ENCODE data around the gene ENPEP. TPM values are rescaled to one million over a fixed set of nuclear protein-coding genes. Genes with fewer than 3 reads are reported as not detected.

Gene ENPEP
- polyA plus RNA-seq, 1 donor from 2014 or later: not detected

Other genes starting within 250 kb of the ENPEP start
- gene PITX2, start 146.9 kb downstream of the ENPEP start, polyA plus RNA-seq: not detected